HG03469 (cell line): Measurements from ENCODE around the gene BRD7.

Source experiments
- ATAC-seq: cut with Tn5 transposase; IDR thresholded peaks from one replicate; pipeline ENCODE4 v1.9.1; 2021; ENCODE audit warnings: mild to moderate bottlenecking, moderate library complexity, moderate number of reproducible peaks; ENCODE audit not compliant: unreplicated experiment

BRD7 gene

GRCh38 chr16:50275428-50276325, 93.1 kb downstream of the BRD7 start:
- no peak for ATAC-seq

- ATAC-seq: no peak
Observed at GRCh38 chr16:50275098-50275415, 93.7 kb downstream of the BRD7 start.

- ATAC-seq: no peak
Observed at GRCh38 chr16:50274326-50275097, 94.3 kb downstream of the BRD7 start.

- peak; percentile 45 for ATAC-seq
Observed at GRCh38 chr16:50273888-50274325, 94.9 kb downstream of the BRD7 start.

GRCh38 chr16:50273382-50273690, 95.5 kb downstream of the BRD7 start:
- no peak for ATAC-seq

GRCh38 chr16:50272687-50273381, 96.0 kb downstream of the BRD7 start:
- no peak for ATAC-seq

GRCh38 chr16:50272111-50272571, 96.6 kb downstream of the BRD7 start:
- no peak for ATAC-seq

GRCh38 chr16:50271148-50272041, 97.4 kb downstream of the BRD7 start:
- no peak for ATAC-seq

GRCh38 chr16:50270510-50271147, 98.2 kb downstream of the BRD7 start:
- no peak for ATAC-seq

GRCh38 chr16:50269769-50270509, 98.8 kb downstream of the BRD7 start:
- no peak for ATAC-seq

GRCh38 chr16:50269061-50269705, 99.6 kb downstream of the BRD7 start:
- ATAC-seq: no peak

- no peak for ATAC-seq
Observed at GRCh38 chr16:50268352-50268751, 100.4 kb downstream of the BRD7 start.

- no peak for ATAC-seq
Observed at GRCh38 chr16:50267651-50268050, 101.1 kb downstream of the BRD7 start.

GRCh38 chr16:50267151-50267631, 101.6 kb downstream of the BRD7 start:
- no peak for ATAC-seq

GRCh38 chr16:50266337-50267091, 102.3 kb downstream of the BRD7 start, which contains the start of gene ADCY7:
ADCY7 (plus strand) TSS chr16:50266551; CDS start chr16:50288180, 21,629 bp downstream.
- ATAC-seq: peak; percentile 66
